ENCODE measurements around the gene MIPOL1. TPM values are rescaled to one million over a fixed set of nuclear protein-coding genes. Genes with fewer than 3 reads are reported as not detected.

Gene MIPOL1
- total and polyA plus RNA-seq, 2 of the 13 experiments (the other 11 are each of a cell fraction or from before 2014, with no cell fraction given), result 8.6 to 34.2 TPM

DNA sequence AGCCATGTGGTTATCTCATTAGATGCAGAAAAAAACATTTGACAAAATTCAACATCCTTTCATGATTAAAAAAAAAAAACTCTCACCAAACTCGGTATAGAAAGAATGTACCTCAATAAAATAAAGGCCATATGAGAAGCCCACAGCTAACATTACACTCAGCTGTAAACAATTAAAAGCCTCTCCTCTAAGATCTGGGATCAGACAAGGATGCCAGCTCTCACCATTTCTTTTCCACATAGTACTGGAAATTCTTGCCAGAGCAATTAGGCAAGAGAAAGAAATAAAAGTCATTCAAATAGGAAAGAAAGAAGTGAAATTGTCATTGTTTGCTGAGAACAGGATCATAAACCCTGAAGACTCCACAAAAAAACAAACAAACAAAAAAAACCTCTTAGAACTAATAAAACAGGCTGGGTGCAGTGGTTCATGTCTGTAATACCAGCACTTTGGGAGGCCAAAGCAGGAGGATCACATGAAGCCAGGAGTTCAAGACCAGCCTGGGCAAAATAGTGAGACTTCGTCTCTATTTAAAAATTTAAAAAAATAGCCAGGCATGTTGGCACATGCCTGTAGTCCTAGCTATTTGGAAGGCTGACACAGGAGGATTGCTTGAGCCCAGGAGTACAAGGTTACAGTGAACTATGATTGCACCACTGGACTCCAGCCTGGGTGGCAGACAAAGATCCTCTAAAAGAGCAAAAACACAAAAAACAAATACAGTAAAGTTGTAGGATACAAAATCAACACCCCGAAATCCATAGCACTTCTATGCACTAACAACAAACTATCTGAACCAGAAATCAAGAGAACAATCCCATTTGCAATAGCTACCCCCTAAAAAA is 282.9 kb downstream of the MIPOL1 start (continued):
- TF ChIP-seq ARID3A (IDR thresholded peaks at IDR 0.05; ENCODE audit: low read depth, low read length), result no peak
- TF ChIP-seq, protein P1, sequence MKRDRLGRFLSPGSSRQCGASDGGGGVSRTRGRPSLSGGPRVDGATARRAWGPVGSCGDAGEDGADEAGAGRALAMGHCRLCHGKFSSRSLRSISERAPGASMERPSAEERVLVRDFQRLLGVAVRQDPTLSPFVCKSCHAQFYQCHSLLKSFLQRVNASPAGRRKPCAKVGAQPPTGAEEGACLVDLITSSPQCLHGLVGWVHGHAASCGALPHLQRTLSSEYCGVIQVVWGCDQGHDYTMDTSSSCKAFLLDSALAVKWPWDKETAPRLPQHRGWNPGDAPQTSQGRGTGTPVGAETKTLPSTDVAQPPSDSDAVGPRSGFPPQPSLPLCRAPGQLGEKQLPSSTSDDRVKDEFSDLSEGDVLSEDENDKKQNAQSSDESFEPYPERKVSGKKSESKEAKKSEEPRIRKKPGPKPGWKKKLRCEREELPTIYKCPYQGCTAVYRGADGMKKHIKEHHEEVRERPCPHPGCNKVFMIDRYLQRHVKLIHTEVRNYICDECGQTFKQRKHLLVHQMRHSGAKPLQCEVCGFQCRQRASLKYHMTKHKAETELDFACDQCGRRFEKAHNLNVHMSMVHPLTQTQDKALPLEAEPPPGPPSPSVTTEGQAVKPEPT (CRISPR knock-in tag; IDR thresholded peaks at IDR 0.05; ENCODE audit: low read depth), result no peak
- TF ChIP-seq ZNF512B (CRISPR knock-in tag; IDR thresholded peaks at IDR 0.05; ENCODE audit: borderline replicate concordance), result peak; percentile 59; the same call in 1 of the 2 replicates
- no peak for TF ChIP-seq MAFG (CRISPR knock-in tag; IDR thresholded peaks at IDR 0.05)
- TF ChIP-seq CBX5 (CRISPR knock-in tag; IDR thresholded peaks at IDR 0.05; ENCODE audit: borderline replicate concordance), result no peak; the same call in 1 of the 2 replicates
- no peak for TF ChIP-seq ZNF17 (CRISPR knock-in tag; IDR thresholded peaks at IDR 0.05)
- no peak for TF ChIP-seq MAFF (IDR thresholded peaks at IDR 0.05; ENCODE audit: low read depth, low read length)
- TF ChIP-seq POLR2AphosphoS5 (IDR thresholded peaks at IDR 0.05; ENCODE audit: low read depth, low read length), result no peak
- no peak for TF ChIP-seq DMTF1 (CRISPR knock-in tag; IDR thresholded peaks at IDR 0.05)
- TF ChIP-seq PAXIP1 (CRISPR knock-in tag; conservative IDR thresholded peaks at IDR 0.05), result peak; percentile 83
- TF ChIP-seq SALL2 (CRISPR knock-in tag; IDR thresholded peaks at IDR 0.05), result no peak
- TF ChIP-seq ZNF83 (CRISPR knock-in tag; IDR thresholded peaks at IDR 0.05; ENCODE audit: borderline replicate concordance), result no peak
- TF ChIP-seq ZBTB8A (CRISPR knock-in tag; IDR thresholded peaks at IDR 0.05; ENCODE audit: borderline replicate concordance, low read depth), result no peak
